ENCODE measurements around the gene GEMIN7.

GEMIN7 gene

GRCh38 chr19:45100201-45100600 is 21.1 kb downstream of the GEMIN7 start:
- DNase-seq (ENCODE audit: low read depth), result no peak
- no peak for TF ChIP-seq CTCF (IDR thresholded peaks at IDR 0.05; ENCODE audit: insufficient read depth, low read depth, low read length, missing control alignments)
- H3K4me3 ChIP-seq (ENCODE audit: low read length), result no peak overlapping the region

- no peak for TF ChIP-seq CTCF (IDR thresholded peaks at IDR 0.05; ENCODE audit: insufficient read depth, low read depth, low read length, missing control alignments)
- H3K4me3 ChIP-seq (ENCODE audit: low read length), result no peak overlapping the region
Observed at GRCh38 chr19:45100846-45101252, 21.8 kb downstream of the GEMIN7 start.

GRCh38 chr19:45101806-45102205 is 22.7 kb downstream of the GEMIN7 start:
- no peak for DNase-seq (ENCODE audit: low read depth)
- no peak for TF ChIP-seq CTCF (IDR thresholded peaks at IDR 0.05; ENCODE audit: insufficient read depth, low read depth, low read length, missing control alignments)
- H3K4me3 ChIP-seq (ENCODE audit: low read length), result no peak overlapping the region

More at GRCh38 chr19:45100846-45101252, 21.8 kb downstream of the GEMIN7 start:
- no peak for DNase-seq (ENCODE audit: low read depth)

GRCh38 chr19:45102481-45102880 is 23.4 kb downstream of the GEMIN7 start:
- no peak overlapping the region for H3K4me3 ChIP-seq (ENCODE audit: low read length)
- DNase-seq (ENCODE audit: low read depth), result no peak
- no peak for TF ChIP-seq CTCF (IDR thresholded peaks at IDR 0.05; ENCODE audit: insufficient read depth, low read depth, low read length, missing control alignments)

GRCh38 chr19:45103156-45103507 is 24.1 kb downstream of the GEMIN7 start:
- no peak for DNase-seq (ENCODE audit: low read depth)
- no peak overlapping the region for H3K4me3 ChIP-seq (ENCODE audit: low read length)
- no peak for TF ChIP-seq CTCF (IDR thresholded peaks at IDR 0.05; ENCODE audit: insufficient read depth, low read depth, low read length, missing control alignments)

- DNase-seq (ENCODE audit: low read depth), result no peak
- no peak for TF ChIP-seq CTCF (IDR thresholded peaks at IDR 0.05; ENCODE audit: insufficient read depth, low read depth, low read length, missing control alignments)
- H3K4me3 ChIP-seq (ENCODE audit: low read length), result no peak overlapping the region
Observed at GRCh38 chr19:45103508-45104319, 24.7 kb downstream of the GEMIN7 start.

Measured in epithelial cell of esophagus (primary cell).